Renal cortex interstitium (tissue), 11 donors: ENCODE results near the gene GOLGA1. TPM values are rescaled to one million over a fixed set of nuclear protein-coding genes. Genes with fewer than 3 reads are reported as not detected.
A peak's percentile ranks its signal among the peaks of the same experiment; 100 is the strongest.

Experiments
- DNase-seq, 11 donors: peaks; one replicate each; pipeline ENCODE4 v3.0.0-alpha.2; 2013; ENCODE audit warnings: low read depth in 9 of 11, low spot score in 4 of 11; ENCODE audit errors: extremely low read depth in 1 of 11
- polyA plus RNA-seq, 3 donors: library from polyadenylated mRNA; unstranded; fragments of 120-200 nt; gene quantifications; one replicate each; pipeline ENCODE4 v1.2.1, GENCODE V29; 2013; ENCODE audit not compliant: insufficient read length in 3 of 3

Gene GOLGA1
- polyA plus RNA-seq, 3 donors, result 13.6 to 21.9 (median 14.4) TPM

GRCh38 chr9:124869986-124870560 lies 70.8 kb downstream of the GOLGA1 start:
- DNase-seq, result no peak

GRCh38 chr9:124869466-124869985 lies 71.4 kb downstream of the GOLGA1 start:
- no peak for DNase-seq

GRCh38 chr9:124868511-124869465 lies 72.1 kb downstream of the GOLGA1 start:
- DNase-seq, result peak in 9 of 11 donors; percentile 61 to 85 (median 78)

- no peak for DNase-seq
Observed at GRCh38 chr9:124863371-124863871, 77.5 kb downstream of the GOLGA1 start.

GRCh38 chr9:124861342-124862229 lies 79.3 kb downstream of the GOLGA1 start, which contains the start of the genes ARPC5L and RPL35:
Gene ARPC5L (plus strand): TSS chr9:124862130. CDS start chr9:124869291, 7,161 bp downstream.
Gene RPL35 (minus strand): TSS chr9:124861957. CDS start chr9:124861912, 45 bp downstream.
- DNase-seq, result peak; percentile 81 to 93 (median 90)

GRCh38 chr9:124860582-124861341 lies 80.1 kb downstream of the GOLGA1 start:
- no peak for DNase-seq

- DNase-seq, result no peak
Observed at GRCh38 chr9:124859803-124860581, 80.9 kb downstream of the GOLGA1 start.

GRCh38 chr9:124858330-124859046 lies 82.4 kb downstream of the GOLGA1 start:
- DNase-seq, result no peak

GRCh38 chr9:124857533-124858162 lies 83.2 kb downstream of the GOLGA1 start:
- DNase-seq, result no peak

- no peak for DNase-seq
Observed at GRCh38 chr9:124855944-124856765, 84.7 kb downstream of the GOLGA1 start.

- no peak for DNase-seq
Observed at GRCh38 chr9:124855566-124855943, 85.3 kb downstream of the GOLGA1 start.

GRCh38 chr9:124854822-124855221 lies 86.1 kb downstream of the GOLGA1 start:
- no peak for DNase-seq

- no peak for DNase-seq
Observed at GRCh38 chr9:124854161-124854560, 86.7 kb downstream of the GOLGA1 start.

- DNase-seq, result no peak
Observed at GRCh38 chr9:124853605-124854143, 87.2 kb downstream of the GOLGA1 start.
